NCI-H1105 treated with DMSO at 0.1 percent for 48 hours (cell line): ENCODE data around the gene HEPH.
"Not testable (repeated sequence)": the region's sequence is repeated elsewhere in the genome, so short reads cannot be mapped to it uniquely, and the experiment has no call there.

Experiments used
- DNase-seq: peaks from one replicate; lab custom pipeline; 2025; lab: John Stamatoyannopoulos, UW

The HEPH gene, protein sequence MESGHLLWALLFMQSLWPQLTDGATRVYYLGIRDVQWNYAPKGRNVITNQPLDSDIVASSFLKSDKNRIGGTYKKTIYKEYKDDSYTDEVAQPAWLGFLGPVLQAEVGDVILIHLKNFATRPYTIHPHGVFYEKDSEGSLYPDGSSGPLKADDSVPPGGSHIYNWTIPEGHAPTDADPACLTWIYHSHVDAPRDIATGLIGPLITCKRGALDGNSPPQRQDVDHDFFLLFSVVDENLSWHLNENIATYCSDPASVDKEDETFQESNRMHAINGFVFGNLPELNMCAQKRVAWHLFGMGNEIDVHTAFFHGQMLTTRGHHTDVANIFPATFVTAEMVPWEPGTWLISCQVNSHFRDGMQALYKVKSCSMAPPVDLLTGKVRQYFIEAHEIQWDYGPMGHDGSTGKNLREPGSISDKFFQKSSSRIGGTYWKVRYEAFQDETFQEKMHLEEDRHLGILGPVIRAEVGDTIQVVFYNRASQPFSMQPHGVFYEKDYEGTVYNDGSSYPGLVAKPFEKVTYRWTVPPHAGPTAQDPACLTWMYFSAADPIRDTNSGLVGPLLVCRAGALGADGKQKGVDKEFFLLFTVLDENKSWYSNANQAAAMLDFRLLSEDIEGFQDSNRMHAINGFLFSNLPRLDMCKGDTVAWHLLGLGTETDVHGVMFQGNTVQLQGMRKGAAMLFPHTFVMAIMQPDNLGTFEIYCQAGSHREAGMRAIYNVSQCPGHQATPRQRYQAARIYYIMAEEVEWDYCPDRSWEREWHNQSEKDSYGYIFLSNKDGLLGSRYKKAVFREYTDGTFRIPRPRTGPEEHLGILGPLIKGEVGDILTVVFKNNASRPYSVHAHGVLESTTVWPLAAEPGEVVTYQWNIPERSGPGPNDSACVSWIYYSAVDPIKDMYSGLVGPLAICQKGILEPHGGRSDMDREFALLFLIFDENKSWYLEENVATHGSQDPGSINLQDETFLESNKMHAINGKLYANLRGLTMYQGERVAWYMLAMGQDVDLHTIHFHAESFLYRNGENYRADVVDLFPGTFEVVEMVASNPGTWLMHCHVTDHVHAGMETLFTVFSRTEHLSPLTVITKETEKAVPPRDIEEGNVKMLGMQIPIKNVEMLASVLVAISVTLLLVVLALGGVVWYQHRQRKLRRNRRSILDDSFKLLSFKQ

DNA sequence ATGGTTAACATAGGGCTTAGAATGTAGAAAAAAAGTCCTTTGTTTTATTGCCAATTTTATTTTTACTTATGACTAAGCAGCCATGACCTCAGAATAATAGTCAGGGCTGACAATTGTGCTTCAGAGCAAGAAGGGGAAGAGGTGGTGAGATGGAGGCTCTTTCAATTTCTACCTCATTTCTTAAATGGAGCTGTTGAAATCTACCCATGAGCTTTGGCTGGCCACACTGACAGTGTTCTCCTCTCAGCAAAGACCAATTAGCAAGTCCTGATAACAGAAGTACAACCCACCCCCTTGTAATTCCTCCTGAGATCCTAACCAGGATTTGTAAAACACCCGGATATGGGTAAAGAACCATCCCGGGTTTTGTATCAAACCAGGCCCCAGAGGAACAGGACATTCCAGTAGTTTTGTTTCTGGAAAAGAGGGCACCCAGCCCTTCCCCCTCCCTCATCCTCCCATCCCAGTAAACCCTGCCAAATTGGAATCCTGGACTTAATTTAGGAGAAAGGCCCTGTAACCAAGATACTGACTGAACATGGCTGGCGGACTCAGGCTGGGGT lies at the start of gene HEPH:
TSS of gene HEPH (plus strand) at position 399 of the 563 bp plus-strand sequence. CDS start 6,324 bp downstream, outside the sequence.
- DNase-seq, result no peak

DNA sequence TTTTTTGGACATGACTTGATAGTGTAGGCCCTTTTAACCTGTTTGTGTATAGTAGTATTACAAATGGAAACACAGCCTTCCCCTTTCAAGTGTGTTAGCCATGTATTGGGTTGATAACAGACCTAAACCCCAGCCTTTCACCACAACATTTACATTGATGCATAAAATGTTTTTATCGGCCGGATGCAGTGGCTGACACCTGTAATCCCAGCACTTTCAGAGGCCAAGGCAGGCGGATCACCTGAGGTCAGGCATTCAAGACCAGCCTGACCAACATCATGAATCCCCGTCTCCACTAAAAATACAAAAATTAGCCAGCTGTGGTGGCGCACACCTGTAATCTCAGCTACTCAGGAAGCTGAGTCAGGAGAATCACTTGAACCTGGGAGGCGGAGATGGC lies 45.3 kb upstream of the HEPH start:
- not testable (repeated sequence) for DNase-seq

DNA sequence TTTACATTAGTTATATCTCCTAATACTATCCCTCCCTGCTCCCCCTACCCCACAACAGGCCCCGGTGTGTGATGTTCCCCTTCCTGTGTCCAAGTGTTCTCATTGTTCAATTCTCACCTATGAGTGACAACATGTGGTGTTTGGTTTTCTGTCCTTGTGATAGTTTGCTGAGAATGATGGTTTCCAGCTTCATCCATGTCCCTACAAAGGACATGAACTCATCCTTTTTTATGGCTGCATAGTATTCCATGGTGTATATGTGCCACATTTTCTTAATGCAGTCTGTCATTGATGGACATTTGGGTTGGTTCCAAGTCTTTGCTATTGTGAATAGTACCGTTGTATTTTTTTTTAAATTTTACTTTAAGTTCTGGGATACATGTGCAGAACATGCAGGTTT lies 42.7 kb upstream of the HEPH start:
- not testable (repeated sequence) for DNase-seq

DNA sequence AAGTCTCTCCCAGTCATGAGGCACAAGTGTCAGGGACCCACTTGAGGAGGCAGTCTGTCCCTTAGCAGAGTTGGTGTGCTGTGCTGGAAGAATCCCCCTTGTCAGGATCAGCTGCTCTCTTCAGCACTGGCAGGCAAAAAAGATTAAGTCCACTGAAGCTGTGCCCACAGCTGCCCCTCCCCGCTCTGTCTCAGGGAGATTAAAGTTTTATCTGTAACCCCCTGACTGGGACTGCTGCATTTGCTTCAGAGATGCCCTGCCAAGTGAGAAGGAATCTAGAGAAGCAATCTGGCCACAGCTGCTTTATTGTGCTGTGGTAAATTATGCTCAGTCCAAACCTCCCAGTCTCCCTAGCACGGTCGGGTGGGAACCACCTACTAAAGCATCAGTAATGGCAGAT lies 37.4 kb upstream of the HEPH start:
- no peak for DNase-seq

DNA sequence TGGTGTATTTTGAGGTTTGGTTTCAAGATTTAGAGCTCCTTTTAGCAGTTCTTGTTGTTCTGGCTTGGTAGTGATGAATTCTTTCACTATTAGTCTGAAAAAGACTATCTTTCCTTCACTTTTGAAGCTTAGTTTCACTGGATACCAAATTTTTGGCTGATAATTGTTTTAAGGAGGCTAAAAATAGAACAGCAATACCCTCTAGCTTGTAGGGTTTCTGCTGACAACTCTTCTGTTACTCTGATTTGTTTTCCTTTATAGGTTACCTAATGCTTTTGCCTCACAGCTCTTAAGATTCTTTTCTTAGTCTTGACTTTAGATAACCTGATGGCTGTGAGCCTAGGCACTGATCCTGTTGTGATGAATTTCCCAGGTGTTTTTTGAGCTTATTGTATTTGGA lies 33.6 kb upstream of the HEPH start:
- DNase-seq, result no peak

DNA sequence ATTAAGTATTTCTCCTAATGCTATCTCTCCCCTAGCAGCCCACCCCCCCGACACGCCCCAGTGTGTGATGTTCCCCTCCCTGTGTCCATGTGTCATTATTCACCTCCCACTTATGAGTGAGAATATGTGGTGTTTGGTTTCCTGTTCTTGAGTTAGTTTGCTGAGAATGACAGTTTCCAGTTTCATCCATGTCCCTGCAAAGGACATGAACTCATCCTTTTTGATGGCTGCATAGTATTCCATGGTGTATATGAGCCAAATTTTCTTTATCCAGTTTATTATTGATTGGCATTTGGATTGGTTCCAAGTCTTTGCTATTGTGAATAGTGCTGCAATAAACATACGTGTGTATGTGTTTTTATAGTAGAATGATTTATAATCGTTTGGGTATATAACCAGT lies 28.8 kb upstream of the HEPH start:
- not testable (repeated sequence) for DNase-seq

DNA sequence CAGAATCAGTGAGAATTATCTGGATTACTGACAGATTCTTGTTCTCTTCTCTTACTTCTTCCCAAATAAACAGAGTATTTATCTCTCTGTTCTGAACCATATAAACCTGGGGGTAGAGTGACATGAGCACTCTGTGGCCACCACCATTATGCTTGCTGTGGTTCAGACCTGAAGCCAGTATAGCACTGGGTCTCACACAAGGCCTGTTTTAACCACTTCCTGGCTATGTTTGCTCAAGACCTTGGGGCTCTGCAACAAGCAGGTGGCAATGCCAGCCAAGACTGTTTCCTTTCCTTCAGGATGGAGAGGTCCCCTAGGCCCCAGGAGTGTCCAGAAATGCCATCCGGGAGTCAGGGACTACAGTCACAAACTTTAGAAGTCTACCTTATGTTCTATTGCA lies 21.7 kb upstream of the HEPH start:
- DNase-seq, result no peak

DNA sequence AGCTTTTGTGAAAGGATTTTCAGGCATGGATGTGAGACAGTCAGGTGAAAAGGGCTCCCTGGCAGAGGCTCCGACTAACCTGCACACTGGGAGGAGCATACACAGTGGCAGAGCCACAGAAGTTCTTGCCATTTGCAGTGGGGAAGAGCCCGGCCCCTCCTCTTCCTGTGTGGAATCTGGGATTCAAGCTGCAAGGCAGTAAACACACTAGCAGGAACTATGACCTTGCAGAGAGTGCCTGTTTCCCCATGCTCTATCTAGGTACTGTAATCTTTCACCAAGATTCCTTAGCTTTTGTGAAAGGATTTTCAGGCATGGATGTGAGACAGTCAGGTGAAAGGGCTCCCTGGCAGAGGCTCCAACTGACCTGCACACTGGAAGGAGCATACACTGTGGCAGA lies 19.8 kb upstream of the HEPH start:
- no peak for DNase-seq

DNA sequence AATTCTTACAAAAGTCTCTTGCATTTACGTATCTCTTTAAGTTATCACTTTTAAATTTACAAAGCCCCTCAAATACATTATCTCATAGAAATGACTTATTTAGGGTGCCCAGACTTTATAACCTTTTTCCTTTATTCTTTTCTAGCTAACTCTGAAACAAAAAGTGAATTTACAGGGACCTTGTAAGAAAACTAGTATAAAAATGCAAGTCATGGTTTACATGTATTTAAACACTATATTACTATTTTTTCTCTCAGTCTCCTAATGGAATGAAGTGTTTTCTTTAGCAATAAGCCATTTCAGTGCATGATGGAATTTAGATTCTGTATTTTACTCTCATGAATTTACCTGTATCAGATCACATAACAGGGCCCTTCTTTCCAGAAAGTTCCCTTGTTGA lies 14.5 kb upstream of the HEPH start:
- no peak for DNase-seq

DNA sequence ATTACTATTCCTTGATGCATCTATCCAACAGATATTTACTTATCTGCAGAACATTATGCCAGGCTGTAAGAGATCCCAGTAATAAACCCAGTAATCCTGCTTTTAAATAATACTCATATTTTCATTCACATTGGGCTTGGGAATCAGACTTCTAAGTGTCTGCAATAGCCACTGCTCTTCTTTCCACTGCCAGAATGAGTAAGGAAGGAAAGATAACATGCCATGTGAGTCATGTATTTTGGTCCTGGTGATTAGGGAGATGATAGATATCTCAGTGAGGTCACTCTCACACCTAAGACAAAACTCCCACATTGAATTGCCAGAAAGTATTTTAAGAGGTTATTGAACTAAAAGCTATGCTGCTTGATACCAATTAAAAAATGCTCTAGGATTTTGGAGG lies 13.9 kb upstream of the HEPH start:
- no peak for DNase-seq

DNA sequence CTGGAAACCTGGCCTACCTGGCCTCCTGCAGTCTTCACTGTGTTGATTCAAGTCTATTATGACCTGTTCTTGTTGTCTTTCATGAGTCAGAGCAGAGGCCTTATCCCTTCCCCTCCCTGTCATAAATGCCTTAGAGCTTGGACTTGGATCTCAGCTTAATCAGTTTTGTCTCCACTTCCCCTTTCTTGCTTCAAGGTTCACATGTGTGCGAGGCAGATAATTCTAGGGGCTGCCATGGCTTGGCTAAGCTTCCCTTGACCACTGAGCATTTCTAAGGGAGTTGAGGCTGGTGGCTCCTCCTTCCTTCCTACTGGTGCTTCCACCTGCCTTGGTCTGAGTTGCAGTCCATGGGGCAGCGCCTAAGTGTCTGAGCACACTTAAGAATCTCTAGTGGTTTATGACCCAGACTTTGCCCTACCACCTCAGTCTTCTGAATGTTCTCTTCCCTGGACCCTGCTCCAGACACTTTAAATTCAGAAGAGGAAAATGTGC lies 1.7 kb upstream of the HEPH start:
- no peak for DNase-seq

DNA sequence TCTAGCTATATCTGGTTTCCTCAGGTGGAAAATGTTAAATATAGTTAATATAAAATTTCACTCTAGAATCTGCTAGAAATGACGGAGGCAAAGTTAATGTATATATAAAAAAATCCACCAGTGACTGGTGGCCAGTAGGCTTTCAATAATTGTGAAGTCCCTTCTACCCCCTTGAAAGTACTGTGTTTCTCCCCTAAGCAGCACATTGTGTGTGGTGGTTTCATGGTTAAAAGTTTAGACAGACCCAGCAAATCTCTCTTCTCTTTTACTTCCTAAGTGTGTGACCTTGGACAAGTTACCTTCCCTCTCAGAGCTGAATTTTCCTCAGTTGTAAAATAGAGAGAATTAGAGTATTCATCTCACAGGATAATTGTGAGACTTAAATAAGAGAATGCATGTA lies 600 bp upstream of the HEPH start:
- no peak for DNase-seq

DNA sequence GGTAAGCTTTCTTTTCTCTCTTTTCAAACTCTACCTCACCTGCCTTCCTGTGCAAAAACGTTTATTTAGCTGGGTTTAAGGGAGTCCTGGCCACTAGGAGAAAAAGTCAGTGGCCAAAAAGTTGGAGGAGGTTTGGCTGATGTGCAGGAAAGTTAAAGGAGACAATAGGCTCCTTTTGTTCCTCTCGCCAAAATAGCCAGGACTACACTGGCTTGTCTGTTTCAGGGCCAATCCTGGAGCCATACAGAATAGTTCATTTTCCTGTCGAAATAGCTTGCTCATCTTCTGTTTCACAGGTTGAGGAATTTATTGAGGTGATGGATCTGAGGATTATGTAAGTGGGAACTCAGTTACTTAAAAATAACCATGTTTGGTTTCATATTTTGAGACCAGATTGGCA lies 423 bp downstream of the HEPH start:
- DNase-seq, result no peak

DNA sequence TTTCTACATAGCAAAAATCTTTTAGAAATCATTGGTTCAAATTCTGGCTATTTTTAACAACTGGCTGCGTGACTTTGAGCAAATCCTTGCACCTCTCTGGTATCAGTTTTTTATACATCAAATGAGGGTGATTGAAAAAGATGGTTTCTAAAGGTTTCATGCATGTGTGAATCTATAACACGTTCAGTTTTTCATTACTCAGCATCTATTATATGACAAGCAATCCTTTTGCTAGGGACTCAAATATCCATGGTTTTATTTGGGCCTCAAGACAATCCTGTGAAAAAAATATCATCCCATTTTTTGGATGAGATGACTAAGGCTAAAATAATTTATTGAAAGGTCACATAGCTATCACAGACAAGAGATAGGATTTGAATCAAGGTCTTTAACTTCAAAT lies 884 bp downstream of the HEPH start:
- no peak for DNase-seq

DNA sequence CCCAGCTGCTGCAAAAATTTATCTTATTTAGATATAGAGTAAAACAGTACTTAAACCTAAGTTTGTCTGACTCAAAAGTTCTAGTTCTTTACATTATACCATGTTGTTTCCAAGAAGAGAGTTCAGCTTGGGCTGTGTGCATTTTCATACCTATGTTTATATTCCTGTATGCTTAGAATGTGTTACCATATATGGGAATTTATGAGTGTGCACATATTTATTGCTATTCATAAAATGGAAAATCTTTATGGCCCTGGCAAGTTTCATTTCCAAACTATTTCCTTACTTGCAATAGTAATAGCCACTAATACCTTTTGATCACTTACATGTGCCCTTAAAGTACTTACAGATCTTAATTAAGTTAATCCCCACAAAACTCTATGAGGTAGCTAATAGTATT lies 2.6 kb downstream of the HEPH start:
- no peak for DNase-seq

DNA sequence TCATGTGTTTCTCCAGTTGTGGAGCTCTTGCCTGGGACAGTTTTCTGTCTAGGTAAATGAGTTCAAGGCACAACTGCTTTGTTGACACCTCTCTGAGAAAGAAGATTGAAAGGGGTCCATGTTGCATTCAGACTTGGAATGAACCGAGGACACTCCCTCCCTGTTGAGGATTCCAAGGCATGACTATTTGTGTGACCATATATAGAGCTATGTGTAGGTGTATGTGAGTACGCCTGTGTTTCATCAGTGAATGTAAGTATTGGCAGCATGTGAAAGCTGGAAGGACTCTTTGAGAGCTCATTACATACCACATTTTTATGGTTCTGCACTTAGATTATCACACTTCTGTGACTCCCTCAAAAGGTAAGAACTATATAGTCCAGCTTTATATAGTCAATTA lies 3.4 kb downstream of the HEPH start:
- DNase-seq, result no peak

DNA sequence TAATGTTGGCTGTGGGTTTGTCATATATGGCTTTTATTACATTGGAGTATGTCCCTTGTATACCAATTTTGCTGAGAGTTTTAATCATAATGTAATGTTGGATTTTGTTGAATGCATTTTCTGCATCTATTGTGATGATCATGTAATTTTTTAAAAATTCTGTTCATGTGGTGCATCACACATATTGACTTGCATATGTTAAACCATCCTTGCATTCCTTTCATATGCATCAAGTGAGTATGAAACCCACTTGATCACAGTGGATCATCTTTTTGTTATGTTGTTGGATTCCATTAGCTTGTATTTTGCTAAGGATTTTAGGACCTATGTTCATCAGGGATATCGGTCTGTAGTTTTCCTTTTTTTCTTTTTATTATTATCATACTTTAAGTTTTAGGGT lies 12.1 kb downstream of the HEPH start:
- no peak for DNase-seq

DNA sequence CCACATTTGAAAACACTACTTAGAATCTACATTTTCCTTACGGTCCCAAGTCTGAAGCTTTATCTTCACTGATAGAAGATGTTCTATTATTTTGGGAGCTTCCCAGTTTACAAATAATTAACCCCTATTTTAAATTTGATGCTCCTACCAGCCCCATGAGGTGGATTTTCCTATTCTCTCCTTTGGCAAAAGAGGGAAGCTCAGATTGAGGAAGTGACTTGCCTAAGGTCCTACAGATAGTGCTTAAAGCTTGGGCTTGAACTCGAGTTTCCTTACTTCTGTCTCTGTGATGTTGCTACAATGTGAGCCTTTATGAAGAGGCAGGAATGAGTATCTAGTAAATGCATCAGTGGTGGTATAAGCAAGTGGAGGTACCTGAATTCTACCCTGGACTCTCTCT lies 27.5 kb downstream of the HEPH start:
- no peak for DNase-seq

DNA sequence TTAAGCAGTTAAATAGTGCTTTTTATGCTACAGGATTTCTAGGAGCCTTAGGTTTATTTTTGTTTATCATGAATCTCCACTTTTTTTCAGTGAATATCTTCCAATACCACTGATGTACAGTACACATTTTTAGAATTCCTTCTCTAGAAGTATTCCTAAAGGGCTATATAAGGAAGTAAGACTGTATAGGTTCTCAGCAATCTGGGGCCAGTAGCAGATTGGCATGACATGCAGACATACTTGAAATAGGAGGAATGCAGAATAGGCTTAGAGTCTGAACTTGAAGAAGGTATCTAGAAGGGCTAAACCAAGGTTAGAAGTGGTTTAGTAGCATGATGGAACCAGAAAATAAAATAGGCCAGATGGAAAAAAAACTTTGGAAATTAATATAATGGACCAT lies 29.8 kb downstream of the HEPH start:
- no peak for DNase-seq

DNA sequence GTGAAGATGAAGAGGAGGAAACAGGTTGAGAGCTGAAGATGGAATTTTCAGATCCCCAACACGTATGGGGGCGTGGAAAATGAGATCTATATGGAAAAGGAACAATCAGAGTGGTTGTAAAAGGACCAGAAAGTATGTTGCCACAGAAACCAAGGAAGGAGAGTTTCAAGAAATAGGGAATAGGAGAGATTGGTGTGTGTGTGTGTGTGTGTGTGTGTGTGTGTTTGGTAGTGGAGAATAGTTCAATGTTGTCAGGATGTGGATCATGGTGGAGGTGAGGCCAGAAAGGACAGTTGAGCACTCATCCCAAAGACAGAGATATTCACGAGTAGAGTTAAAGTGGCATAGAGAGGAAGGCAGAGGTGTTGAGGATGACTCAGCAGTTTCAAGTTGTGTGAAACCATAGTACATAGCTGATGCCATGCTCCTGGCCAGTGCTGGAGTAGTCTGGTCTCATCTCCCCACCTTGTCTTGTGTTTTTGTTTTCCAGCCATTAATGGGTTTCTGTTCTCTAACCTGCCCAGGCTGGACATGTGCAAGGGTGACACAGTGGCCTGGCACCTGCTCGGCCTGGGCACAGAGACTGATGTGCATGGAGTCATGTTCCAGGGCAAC lies 36.1 kb downstream of the HEPH start:
- no peak for DNase-seq

DNA sequence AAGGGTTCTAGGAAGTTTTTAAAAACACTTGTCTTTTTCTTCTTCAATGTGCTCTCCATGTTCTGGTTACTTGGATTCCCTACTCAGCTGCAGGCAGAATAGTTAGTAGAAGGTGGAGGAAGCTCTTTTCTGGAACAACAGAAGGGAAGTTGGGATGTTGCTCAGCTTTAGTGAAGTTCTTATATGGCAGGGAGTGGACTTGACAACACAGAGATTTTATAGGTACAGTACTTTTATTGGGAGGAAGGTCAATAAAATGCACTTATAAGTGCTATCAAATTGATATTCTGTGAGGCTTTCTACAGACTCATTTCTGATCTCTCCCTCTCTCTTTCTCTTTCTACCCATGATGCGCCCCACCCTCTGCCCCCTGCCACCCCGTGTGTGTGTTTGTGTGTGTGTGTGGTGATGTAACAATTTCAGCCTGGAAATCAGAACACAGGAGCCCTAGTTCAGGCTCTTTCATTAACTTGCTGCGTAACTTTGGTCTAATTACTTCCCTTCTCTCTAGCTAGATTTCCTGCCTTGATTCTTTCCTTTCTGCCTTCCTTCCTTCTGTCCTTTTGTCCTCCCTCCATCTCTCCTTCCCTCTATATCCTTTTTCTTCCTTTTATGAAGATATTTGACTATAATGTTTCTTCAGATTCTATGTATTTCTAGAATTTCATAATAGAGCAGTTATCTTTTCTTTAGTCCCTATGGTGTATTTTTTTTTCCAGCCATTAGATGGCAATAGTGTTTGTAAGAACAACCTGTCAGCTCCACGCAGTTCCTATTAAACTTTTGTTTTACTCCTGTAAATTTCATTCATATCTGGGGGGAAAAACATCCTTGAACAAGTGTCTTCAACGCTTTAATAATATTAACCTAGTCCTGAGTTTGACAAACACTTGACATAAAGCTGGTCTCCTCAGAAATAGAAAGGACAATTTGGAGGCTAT lies 37.1 kb downstream of the HEPH start:
- DNase-seq, result no peak
